Activated CD4-positive, alpha-beta T cell treated with anti-CD3 and anti-CD28 coated beads, Interleukin-2, amount 50 U/mL, for 16 hours (primary cell): ENCODE results near the gene SEPTIN6.
A peak's percentile ranks its signal among the peaks of the same experiment; 100 is the strongest.

Source experiments
- DNase-seq: peaks from one replicate; pipeline ENCODE4 v3.0.0-alpha.2; 2020

SEPTIN6 gene

GRCh38 chrX:119647552-119648420 is 45.2 kb downstream of the SEPTIN6 start:
- DNase-seq: peak; percentile 98

GRCh38 chrX:119647089-119647488 is 45.9 kb downstream of the SEPTIN6 start:
- DNase-seq: no peak

DNA sequence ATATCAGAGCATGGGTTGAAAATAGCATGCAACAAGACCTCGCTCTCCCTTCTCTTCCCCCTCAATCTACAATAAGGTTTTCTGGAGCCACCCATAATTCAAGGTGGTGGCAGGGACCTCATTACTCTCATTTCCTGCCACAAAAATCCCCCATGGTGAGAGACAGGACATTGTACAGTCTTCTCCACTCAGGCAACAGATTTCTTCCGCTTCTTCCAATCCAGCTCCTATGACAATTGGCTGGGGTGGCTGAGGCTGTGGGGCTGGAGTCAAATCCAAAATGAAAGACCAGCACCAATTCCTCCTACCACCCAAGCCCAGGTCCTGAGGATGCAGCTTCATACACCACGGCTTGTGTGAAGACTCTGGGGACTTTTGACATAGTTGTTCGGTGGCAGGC is 46.5 kb downstream of the SEPTIN6 start:
- peak; percentile 27 for DNase-seq

DNA sequence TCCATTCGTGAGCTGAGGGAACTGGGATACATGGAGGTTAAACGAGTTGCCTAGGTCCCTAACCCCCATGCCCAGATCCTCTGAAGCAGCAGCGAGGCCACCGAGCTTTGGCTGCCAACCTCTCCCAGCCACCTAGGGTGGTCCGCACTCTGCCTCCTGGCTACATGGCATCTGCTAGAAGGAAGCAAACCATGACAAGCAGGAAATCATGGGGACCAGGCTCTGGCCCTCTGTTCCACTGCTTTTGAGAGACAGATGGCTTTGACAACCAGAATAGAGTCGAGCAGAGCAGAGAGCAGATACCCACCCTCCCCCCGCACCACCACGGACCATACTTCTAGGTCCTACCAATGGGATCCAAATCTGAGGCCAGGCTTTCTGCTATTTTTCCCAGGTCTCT is 49.3 kb downstream of the SEPTIN6 start:
- DNase-seq: no peak
